Suprapubic skin (tissue), 4 donors: ENCODE measurements around the gene ISCA1.

Experiments used
- CTCF ChIP-seq, 2 donors: fragments of 200-600 bp in 1 of 2; fragments of 450-650 bp in 1 of 2; sonication (generic) in 1 of 2; IDR thresholded peaks; one replicate each; pipeline ENCODE4 v1.5.1; 2016 to 2019; ENCODE audit warnings: antibody characterized with exemption in 2 of 2, mild to moderate bottlenecking in 1 of 2, moderate library complexity in 1 of 2
- POLR2A ChIP-seq, 2 donors: fragments of 450-650 bp; IDR thresholded peaks; one replicate each; pipeline ENCODE4 v1.6.1; 2017; ENCODE audit warnings: antibody characterized with exemption in 2 of 2, mild to moderate bottlenecking in 2 of 2, moderate library complexity in 2 of 2
- POLR2AphosphoS5 ChIP-seq, 3 donors: sonication (generic); formaldehyde crosslinking; IDR thresholded peaks; one replicate each; pipeline ENCODE4 v1.6.1; 2017; ENCODE audit warnings: antibody characterized with exemption in 3 of 3

GRCh38 chr9:86250123-86250522, 32.2 kb downstream of the ISCA1 start:
- TF ChIP-seq CTCF (IDR thresholded peaks at IDR 0.05) (no peak), POLR2AphosphoS5 (IDR thresholded peaks at IDR 0.05) (no peak), POLR2A (IDR thresholded peaks at IDR 0.05) (no peak)
